Common myeloid progenitor, CD34-positive (primary cell): ENCODE measurements around the gene PKLR.

Source experiments
- CTCF ChIA-PET: fragments of 350-600 bp; sonication (Branson Sonifier 250); formaldehyde crosslinking; loops from one replicate; lab custom pipeline; 2021; ENCODE audit warnings: antibody characterized with exemption; lab: Charles Lee
- POLR2A ChIA-PET: fragments of 350-600 bp; sonication (Branson Sonifier 250); formaldehyde crosslinking; loops from one replicate; lab custom pipeline; 2021; ENCODE audit warnings: antibody characterized with exemption; lab: Charles Lee
- DNase-seq, 3 donors: peaks; one replicate each; pipeline versions ENCODE4 v3.0.0 to v3.0.0-alpha.2; 2013
- H3K27ac ChIP-seq, 2 experiments: 1 replicate in 1 of 2; 2 replicates in 1 of 2; pipeline ENCODE4 v1.7.0; 2013; ENCODE audit warnings: inconsistent platforms in 2 of 2, low read length in 2 of 2, mild to moderate bottlenecking in 2 of 2, low read depth in 1 of 2, moderate library complexity in 1 of 2; ENCODE audit not compliant: severe bottlenecking in 2 of 2, insufficient read depth in 1 of 2, poor library complexity in 1 of 2
- H3K27me3 ChIP-seq, 5 experiments: replicated peaks in 2 of 5; 1 replicate in 3 of 5; 2 replicates in 2 of 5; pipeline versions ENCODE4 v1.6.1 to v1.7.0; 2013; ENCODE audit warnings: low read length in 4 of 5, mild to moderate bottlenecking in 2 of 5, moderate library complexity in 2 of 5, inconsistent platforms in 1 of 5; ENCODE audit not compliant: insufficient read depth in 5 of 5, control insufficient read depth in 4 of 5
- H3K36me3 ChIP-seq, 4 experiments: 1 replicate in 2 of 4; 2 replicates in 2 of 4; pipeline versions ENCODE4 v1.6.1 to v1.7.0; 2013; ENCODE audit warnings: low read length in 3 of 4, control low read depth in 1 of 4, mild to moderate bottlenecking in 1 of 4; ENCODE audit not compliant: control insufficient read depth in 4 of 4, insufficient read depth in 4 of 4
- H3K4me1 ChIP-seq, 4 experiments: 1 replicate in 3 of 4; 2 replicates in 1 of 4; pipeline versions ENCODE4 v1.6.1 to v1.7.1; 2013; ENCODE audit warnings: low read length in 3 of 4, mild to moderate bottlenecking in 3 of 4, control low read depth in 1 of 4, inconsistent platforms in 1 of 4, moderate library complexity in 1 of 4; ENCODE audit not compliant: control insufficient read depth in 4 of 4, insufficient read depth in 4 of 4; ENCODE audit errors: control extremely low read depth in 1 of 4
- H3K4me3 ChIP-seq, 7 experiments: 1 replicate in 4 of 7; 2 replicates in 3 of 7; pipeline versions ENCODE4 v1.5.1 to v1.7.0; 2013; ENCODE audit warnings: mild to moderate bottlenecking in 7 of 7, low read length in 6 of 7, moderate library complexity in 6 of 7, inconsistent platforms in 2 of 7, low read depth in 2 of 7, control low read depth in 1 of 7; ENCODE audit not compliant: insufficient read depth in 4 of 7, control insufficient read depth in 1 of 7; ENCODE audit errors: extremely low read depth in 1 of 7
- H3K9me3 ChIP-seq, 5 experiments: 1 replicate in 4 of 5; 2 replicates in 1 of 5; pipeline versions ENCODE4 v1.6.1 to v1.7.1; 2013; ENCODE audit warnings: low read length in 4 of 5, mild to moderate bottlenecking in 2 of 5, inconsistent platforms in 1 of 5, low read depth in 1 of 5, moderate library complexity in 1 of 5; ENCODE audit not compliant: control insufficient read depth in 4 of 5, insufficient read depth in 2 of 5; ENCODE audit errors: control extremely low read depth in 1 of 5
- WGBS: methylation state at CpG from one replicate; pipeline ENCODE4 v1.1.5; 2013; ENCODE audit not compliant: insufficient coverage; 5-methylcytosine and 5-hydroxymethylcytosine counted together

PKLR gene

DNA sequence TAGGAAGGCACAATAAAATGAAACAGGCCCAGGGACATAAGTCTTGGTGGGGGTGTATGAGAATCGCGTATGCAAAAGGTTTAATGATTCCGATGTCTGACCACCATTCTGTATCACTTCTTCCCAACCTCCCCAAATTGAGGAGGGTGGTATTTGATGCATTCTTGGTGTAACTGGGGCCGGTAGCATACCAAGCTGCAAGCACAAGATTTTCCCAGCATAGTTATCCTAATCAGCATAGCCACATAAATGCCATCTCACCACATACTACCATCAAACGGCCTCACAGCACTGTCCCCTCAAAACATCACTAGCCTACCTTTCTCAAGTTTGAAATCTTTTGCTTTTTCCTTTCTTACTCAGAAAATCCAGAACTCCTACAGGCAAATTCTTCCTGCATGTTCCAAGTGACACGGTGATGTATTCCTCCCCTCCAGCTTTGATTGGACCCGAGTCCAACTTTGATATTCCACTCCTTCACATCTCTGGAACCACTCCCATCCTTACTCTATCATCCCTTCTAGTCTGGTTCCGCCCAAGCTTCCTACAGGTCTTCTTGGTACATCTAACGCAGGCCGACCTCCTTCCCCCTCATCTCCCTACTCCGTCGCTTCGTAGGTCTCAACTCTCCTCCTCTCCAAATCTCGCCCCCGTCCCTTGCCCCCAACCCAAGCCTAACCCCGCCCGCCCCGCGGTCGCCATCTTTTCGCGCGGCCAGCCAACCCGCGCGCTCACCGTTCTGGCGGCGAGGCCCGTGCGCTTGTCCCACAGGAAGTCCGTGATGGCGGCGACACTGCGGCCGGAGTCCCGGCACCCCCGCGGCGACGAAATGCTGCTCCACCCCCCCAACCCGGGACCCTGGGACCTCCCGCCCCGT is 28.5 kb downstream of the PKLR start:
- Histone ChIP-seq H3K4me3 (peak overlapping the region; percentile 79 to 95 (median 83)), H3K36me3 (peaks cover 12 to 32% (median 25%) of the 10 kb centered on the region in 4 experiments), H3K4me1 (peaks cover 11 to 29% (median 22%) of the 10 kb centered on the region in 4 experiments), H3K9me3 (no peaks in the 10 kb centered on the region), H3K27me3 (no peaks in the 10 kb centered on the region), H3K27ac (peak overlapping the region; percentile 46 to 80)
- ChIA-PET POLR2A (interaction anchor here (0.6 to 1.3 kb wide), 6 partner anchors 10 to 99 kb away, joined by 3 to 5 read pairs (median 3); partner anchors contain the start of genes FDPS, KRTCAP2, SCAMP3 and TRIM46), CTCF (interaction anchor here (0.6 to 5.7 kb wide), 6 partner anchors 9 to 51 kb away, joined by 3 to 36 read pairs (median 4); no protein-coding TSS in a partner anchor)
- 0% methylated on average over 35 of the region's 44 CpGs for WGBS
- peak; percentile 43 to 71 (median 62) for DNase-seq

DNA sequence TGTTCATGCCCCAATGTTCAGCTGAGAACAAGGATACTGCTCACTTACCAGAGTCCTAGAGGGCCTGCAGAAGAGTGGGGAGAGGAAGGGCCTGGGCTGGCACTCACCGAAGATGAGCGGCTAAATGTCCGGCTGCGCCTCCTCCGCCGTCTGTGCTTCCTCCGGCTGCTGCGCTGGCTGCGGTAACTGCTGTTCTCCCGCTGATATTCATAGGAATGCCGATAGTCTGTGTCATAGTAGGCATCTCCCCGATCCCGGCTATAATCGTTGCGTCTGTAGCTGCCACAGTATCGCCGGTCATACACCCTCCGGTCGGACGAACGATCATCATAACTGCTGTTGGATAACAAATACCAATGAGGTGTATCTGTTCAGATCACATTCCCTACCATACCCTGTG is 31.9 kb downstream of the PKLR start:
- CTCF ChIA-PET: interaction anchor here (5.7 kb wide), 1 partner anchor 18 kb away, joined by 36 read pairs; no protein-coding TSS in a partner anchor
- Histone ChIP-seq H3K4me3 (no peak overlapping the region), H3K27me3 (no peaks in the 10 kb centered on the region), H3K4me1 (peaks cover 5 to 18% (median 13%) of the 10 kb centered on the region in 4 experiments), H3K36me3 (peaks cover 28 to 62% (median 50%) of the 10 kb centered on the region in 4 experiments), H3K27ac (no peak overlapping the region), H3K9me3 (no peaks in the 10 kb centered on the region)
- no peak for DNase-seq
- POLR2A ChIA-PET: no interaction called here
- WGBS: 98% methylated on average over 15 of the region's 21 CpGs

DNA sequence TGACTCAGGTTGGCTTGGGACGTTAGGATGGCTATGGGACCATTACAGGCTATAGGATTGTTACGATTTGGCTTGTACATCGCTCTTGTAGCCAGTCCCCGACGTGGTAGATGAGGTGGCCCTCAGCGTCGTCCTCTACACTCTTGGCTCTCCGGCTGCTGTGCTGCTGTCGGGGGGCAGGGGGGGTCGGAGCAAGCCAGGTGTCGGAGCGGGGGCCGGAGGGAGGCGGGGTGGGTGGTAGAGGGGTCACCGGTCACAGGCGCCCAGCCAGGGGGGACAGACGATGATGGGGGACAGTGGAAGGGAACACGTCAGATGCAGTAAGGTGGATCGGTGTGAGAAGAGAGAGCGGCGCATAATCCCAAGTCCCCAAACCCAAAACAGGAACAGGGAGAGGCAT is 32.6 kb downstream of the PKLR start:
- CTCF ChIA-PET: interaction anchor here (1.3 kb wide), 1 partner anchor 39 kb away, joined by 3 read pairs; no protein-coding TSS in a partner anchor
- POLR2A ChIA-PET: no interaction called here
- no peak for DNase-seq
- 97% methylated on average over 20 of the region's 21 CpGs for WGBS
- no peak overlapping the region for H3K4me3 ChIP-seq
- H3K9me3 ChIP-seq: no peaks in the 10 kb centered on the region
- H3K27ac ChIP-seq: no peak overlapping the region
- H3K4me1 ChIP-seq: peaks cover 4 to 14% (median 9%) of the 10 kb centered on the region in 4 experiments
- H3K27me3 ChIP-seq: no peaks in the 10 kb centered on the region
- peaks cover 28 to 69% (median 55%) of the 10 kb centered on the region in 4 experiments for H3K36me3 ChIP-seq

DNA sequence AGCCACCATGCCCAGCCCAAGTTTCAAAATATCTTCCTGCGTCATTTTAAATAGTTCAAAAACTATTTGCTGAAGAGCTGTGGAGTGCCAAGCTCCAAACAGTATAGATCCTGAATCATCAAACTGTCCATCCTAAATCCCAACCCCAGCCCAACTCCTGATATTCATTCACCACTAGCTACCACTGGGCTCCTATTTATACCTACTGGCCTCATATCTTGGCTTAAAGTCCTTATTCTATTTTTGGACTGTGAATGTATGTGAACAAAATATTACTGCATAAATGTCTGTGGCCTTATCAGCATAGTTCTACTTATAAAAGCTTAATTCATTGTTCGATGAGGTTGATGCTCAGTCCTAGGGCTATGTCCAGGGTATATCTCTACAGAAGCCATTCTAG is 33.9 kb downstream of the PKLR start:
- no peak overlapping the region for H3K27ac ChIP-seq
- no peaks in the 10 kb centered on the region for H3K27me3 ChIP-seq
- ChIA-PET POLR2A (no interaction called here), CTCF (interaction anchor here (0.7 to 5.5 kb wide), 6 partner anchors 16 to 100 kb away, joined by 3 to 48 read pairs (median 3); partner anchors contain the start of gene FDPS)
- H3K4me1 ChIP-seq: peaks cover under 1 to 10% (median 4%) of the 10 kb centered on the region in 4 experiments
- no peak overlapping the region for H3K4me3 ChIP-seq
- H3K36me3 ChIP-seq: peaks cover 31 to 80% (median 61%) of the 10 kb centered on the region in 4 experiments
- WGBS: 100% methylated on average over 2 of the region's 2 CpGs
- no peaks in the 10 kb centered on the region for H3K9me3 ChIP-seq
- no peak for DNase-seq

DNA sequence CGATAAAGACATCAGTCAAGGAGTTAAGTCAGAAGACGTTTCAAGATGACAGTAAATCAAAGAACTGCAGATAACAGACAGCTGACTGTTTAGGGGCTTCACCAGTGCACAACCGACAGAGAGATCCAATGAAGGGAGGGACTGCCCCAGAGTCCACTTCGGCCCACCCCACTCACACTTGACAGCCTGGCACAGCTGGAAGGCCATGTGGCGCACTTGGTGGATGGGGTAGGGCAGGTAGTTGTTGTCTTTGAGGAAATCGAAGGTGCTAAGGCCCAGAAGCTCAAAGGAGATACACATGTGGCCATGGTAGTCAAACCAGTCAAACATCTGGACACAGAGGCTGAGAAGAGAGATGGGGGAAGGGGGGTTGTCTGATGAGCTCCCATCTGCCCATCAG is 34.7 kb downstream of the PKLR start:
- no peak overlapping the region for H3K27ac ChIP-seq
- H3K36me3 ChIP-seq: peaks cover 31 to 80% (median 61%) of the 10 kb centered on the region in 4 experiments
- H3K4me3 ChIP-seq: no peak overlapping the region
- no peaks in the 10 kb centered on the region for H3K27me3 ChIP-seq
- DNase-seq: no peak
- H3K4me1 ChIP-seq: peaks cover under 1 to 8% (median 4%) of the 10 kb centered on the region in 4 experiments
- ChIA-PET CTCF (interaction anchor here (1.7 to 5.5 kb wide), 3 partner anchors 11 to 41 kb away, joined by 6 to 48 read pairs (median 8); partner anchors contain the start of genes ENTREP3 and FDPS), POLR2A (interaction anchor here (0.7 kb wide), 1 partner anchor 17 kb away, joined by 7 read pairs; no protein-coding TSS in a partner anchor)
- H3K9me3 ChIP-seq: no peaks in the 10 kb centered on the region
- WGBS: 92% methylated on average over 2 of the region's 6 CpGs

DNA sequence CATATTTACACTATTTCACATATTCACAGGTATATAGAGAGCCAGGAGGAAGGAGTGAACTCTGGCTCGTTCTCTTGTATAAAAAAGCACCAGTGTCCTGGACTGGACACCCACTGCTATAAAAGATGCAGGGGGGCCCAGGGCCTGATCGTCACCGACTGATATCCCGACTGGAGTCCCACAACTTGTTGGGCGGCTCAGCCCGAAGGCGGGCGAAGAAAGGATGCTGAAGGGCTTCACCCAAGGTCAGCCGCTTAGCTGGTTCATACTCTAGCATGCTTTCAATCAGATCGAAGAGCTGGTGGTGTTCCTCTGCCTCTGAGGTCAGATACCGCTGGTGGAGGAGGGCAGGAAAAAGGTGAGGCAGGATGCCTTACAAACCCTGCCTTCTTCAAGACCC is 38.2 kb downstream of the PKLR start:
- peak overlapping the region in 1 of 2 experiments; percentile 82 for H3K27ac ChIP-seq
- H3K9me3 ChIP-seq: no peaks in the 10 kb centered on the region
- H3K4me1 ChIP-seq: peaks cover 2 to 19% (median 15%) of the 10 kb centered on the region in 4 experiments
- WGBS: 96% methylated on average over 9 of the region's 11 CpGs
- no peak for DNase-seq
- H3K27me3 ChIP-seq: no peaks in the 10 kb centered on the region
- H3K4me3 ChIP-seq: no peak overlapping the region
- ChIA-PET POLR2A (no interaction called here), CTCF (interaction anchor here (0.7 to 5.5 kb wide), 5 partner anchors 8 to 25 kb away, joined by 3 to 48 read pairs (median 6); partner anchors contain the start of gene CLK2)
- H3K36me3 ChIP-seq: peaks cover 21 to 69% (median 50%) of the 10 kb centered on the region in 4 experiments
